Measurements from ENCODE around the gene GMPPB. TPM values are rescaled to one million over a fixed set of nuclear protein-coding genes. Genes with fewer than 3 reads are reported as not detected.
A peak's percentile ranks its signal among the peaks of the same experiment; 100 is the strongest.

The GMPPB gene
- total and polyA plus RNA-seq, 8 donors, result 14.4 to 81.7 (median 34.9) TPM

DNA sequence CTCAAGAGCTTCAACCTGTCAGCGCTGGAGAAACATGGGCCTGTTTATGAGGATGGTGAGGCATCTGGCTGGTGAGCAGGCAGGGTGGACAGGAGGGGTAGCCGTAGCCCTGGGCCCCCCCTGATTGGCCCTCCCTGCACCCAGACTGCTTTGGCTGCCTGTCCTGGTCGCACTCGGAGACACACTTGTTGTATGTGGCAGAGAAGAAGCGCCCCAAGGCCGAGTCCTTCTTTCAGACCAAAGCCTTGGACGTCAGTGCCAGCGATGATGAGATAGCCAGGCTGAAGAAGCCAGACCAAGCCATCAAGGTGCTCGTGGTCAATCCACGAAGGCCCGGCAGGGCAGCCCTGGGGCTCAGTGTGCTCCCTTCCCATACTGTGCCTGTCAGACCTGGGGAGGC, 47.8 kb downstream of the GMPPB start:
- no peak for DNase-seq
- peaks cover 51 to 57% (median 55%) of the 10 kb centered on the region in 4 donors for H3K36me3 ChIP-seq
- H3K4me1 ChIP-seq, result peaks cover 19 to 42% (median 32%) of the 10 kb centered on the region in 4 donors
- WGBS, 5 donors, result 83 to 93% (median 90%) methylated on average over 10 to 11 of the region's 11 CpGs
- intact Hi-C loops (cut with DNase I; ENCODE audit: low total_unique reads), result no loop called here
- no peak overlapping the region for H3K27ac ChIP-seq
- TF ChIP-seq POLR2A (IDR thresholded peaks at IDR 0.05) (no peak), POLR2AphosphoS5 (IDR thresholded peaks at IDR 0.05) (no peak), EP300 (IDR thresholded peaks at IDR 0.05) (no peak)
- TF ChIP-seq, protein P1, sequence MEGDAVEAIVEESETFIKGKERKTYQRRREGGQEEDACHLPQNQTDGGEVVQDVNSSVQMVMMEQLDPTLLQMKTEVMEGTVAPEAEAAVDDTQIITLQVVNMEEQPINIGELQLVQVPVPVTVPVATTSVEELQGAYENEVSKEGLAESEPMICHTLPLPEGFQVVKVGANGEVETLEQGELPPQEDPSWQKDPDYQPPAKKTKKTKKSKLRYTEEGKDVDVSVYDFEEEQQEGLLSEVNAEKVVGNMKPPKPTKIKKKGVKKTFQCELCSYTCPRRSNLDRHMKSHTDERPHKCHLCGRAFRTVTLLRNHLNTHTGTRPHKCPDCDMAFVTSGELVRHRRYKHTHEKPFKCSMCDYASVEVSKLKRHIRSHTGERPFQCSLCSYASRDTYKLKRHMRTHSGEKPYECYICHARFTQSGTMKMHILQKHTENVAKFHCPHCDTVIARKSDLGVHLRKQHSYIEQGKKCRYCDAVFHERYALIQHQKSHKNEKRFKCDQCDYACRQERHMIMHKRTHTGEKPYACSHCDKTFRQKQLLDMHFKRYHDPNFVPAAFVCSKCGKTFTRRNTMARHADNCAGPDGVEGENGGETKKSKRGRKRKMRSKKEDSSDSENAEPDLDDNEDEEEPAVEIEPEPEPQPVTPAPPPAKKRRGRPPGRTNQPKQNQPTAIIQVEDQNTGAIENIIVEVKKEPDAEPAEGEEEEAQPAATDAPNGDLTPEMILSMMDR (IDR thresholded peaks at IDR 0.05), result no peak
- no peaks in the 10 kb centered on the region for H3K27me3 ChIP-seq
- H3K9me3 ChIP-seq, result no peaks in the 10 kb centered on the region
- H3K4me3 ChIP-seq, result no peak overlapping the region

DNA sequence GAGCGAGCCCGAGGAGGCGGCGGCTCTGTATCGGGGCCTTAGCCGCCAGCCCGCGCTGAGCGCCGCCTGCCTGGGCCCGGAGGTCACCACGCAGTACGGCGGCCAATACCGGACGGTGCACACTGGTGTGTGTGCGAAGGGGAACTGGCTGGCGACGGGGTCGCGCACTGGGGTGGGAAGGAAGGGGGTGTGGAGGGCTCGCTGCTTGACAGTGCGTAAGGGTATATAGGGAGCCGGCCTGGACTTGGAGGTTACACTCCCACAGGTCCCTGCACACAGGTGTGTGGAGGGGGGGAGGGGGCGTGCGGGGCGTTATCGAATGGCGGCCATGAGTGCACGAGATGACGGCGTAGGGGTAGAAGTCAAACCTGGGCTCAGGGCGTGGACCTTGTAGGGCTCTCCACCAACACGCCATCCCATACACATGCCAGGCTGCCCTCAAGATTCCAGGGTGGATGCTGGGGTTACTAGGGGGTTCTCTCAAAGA, 49.2 kb downstream of the GMPPB start:
- intact Hi-C loops (cut with DNase I; ENCODE audit: low total_unique reads), result no loop called here
- Histone ChIP-seq H3K9me3 (no peaks in the 10 kb centered on the region), H3K4me3 (peak overlapping the region; percentile 81 to 95 (median 90)), H3K27ac (peak overlapping the region; percentile 87 to 96 (median 93)), H3K27me3 (no peaks in the 10 kb centered on the region), H3K4me1 (peaks cover 19 to 43% (median 32%) of the 10 kb centered on the region in 4 donors), H3K36me3 (peaks cover 38 to 44% (median 41%) of the 10 kb centered on the region in 4 donors)
- 1 to 17% (median 5%) methylated on average over 25 to 34 of the region's 34 CpGs for WGBS, 5 donors
- no peak for DNase-seq
- no peak for TF ChIP-seq POLR2A (IDR thresholded peaks at IDR 0.05)
- TF ChIP-seq, protein P1 (IDR thresholded peaks at IDR 0.05), result no peak
- TF ChIP-seq EP300 (IDR thresholded peaks at IDR 0.05), result no peak

DNA sequence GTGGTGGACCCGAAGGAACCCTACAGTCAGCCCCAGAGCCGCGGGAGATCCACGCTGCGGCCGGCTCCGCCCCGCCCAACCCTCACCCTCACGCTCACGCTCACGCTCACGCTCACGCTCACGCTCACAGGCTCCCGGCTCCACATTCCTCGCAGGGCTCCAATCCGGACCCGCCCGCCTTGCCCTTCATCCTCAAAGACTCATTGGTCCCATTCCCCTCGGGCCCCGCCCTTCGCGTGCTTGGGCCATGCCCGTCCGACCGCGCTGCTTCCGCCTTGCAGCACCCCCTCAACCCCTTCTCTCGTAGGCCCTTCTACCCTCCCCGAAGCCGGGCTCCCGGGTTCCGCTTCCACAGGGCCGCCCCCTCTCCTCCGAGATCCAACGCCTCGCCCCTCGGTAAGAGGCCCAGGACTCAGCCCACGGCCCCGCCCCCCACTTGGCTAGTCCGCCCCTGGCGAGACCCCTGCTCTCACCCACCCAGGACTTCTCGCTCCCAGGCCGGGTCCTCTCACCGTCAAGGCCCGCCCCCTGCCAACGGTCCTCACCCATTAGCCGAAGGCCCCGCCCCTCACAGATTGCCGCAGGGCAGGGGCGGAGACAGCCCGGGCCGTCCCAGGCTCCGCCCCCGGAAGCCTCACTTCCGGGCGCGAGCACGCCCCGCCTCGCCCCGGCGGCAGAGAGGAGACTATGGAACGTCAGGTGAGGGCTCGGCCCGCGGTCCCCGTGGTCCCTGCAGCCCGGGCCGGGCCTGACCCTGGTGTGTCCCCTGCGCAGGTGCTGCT, 49.8 kb downstream of the GMPPB start, which contains the start of gene APEH:
Gene APEH, plus strand, starts transcription at position 637 of the 782 bp plus-strand sequence. Its CDS starts 51 bp downstream, at position 688.
- Histone ChIP-seq H3K36me3 (peaks cover 31 to 37% (median 35%) of the 10 kb centered on the region in 4 donors), H3K4me1 (peaks cover 19 to 49% (median 36%) of the 10 kb centered on the region in 4 donors), H3K27me3 (no peaks in the 10 kb centered on the region), H3K9me3 (no peaks in the 10 kb centered on the region), H3K4me3 (peak within 1 kb of the TSS; percentile 81 to 95 (median 90)), H3K27ac (peak within 1 kb of the TSS; percentile 87 to 96 (median 93))
- peak; percentile 98 for DNase-seq
- intact Hi-C loops (cut with DNase I; ENCODE audit: low total_unique reads), result no loop called here
- TF ChIP-seq EP300 (IDR thresholded peaks at IDR 0.05) (no peak), POLR2AphosphoS5 (IDR thresholded peaks at IDR 0.05) (peak; percentile 42 to 91 (median 89)), POLR2A (IDR thresholded peaks at IDR 0.05) (peak in 1 of 4 donors; percentile 62)
- TF ChIP-seq, protein P1 (IDR thresholded peaks at IDR 0.05), result no peak
- WGBS, 5 donors, result 0 to 1% (median 1%) methylated on average over 35 to 71 of the region's 71 CpGs

DNA sequence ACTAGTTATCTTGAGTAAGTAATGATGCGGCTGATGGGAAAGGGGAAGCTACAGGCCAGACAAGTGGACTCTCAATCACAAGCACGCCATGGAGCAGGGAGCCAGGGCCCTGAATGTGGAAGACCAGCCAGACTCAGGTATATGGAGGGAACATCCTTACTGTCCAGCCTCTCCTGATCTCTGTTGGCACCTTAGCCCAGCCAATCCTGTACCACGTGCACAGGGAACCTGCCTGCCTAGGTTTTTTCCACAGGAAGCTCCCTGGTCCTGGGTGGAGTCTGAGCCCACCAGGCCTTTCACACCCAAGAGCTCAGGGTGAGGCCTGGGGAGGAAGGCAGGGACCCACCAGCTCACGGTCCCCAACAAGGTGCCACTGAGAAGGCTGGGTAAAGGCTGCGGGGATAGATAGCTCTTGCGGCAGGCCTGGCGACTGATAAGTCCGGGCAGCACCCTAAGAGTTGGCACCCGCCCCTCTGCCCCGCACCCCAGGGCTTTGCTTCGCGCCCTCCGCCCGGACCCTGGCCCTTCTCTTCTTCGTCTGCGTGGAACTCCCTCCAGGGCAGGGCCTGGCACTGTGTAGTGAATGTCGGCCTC, 50.5 kb downstream of the GMPPB start:
- no peak for DNase-seq
- WGBS, 5 donors, result 15 to 26% (median 19%) methylated on average over 14 to 17 of the region's 17 CpGs
- TF ChIP-seq EP300 (IDR thresholded peaks at IDR 0.05), result no peak
- TF ChIP-seq POLR2AphosphoS5 (IDR thresholded peaks at IDR 0.05), result no peak
- TF ChIP-seq, protein P1 (IDR thresholded peaks at IDR 0.05), result no peak
- TF ChIP-seq POLR2A (IDR thresholded peaks at IDR 0.05), result no peak
- H3K4me3 ChIP-seq, result peak overlapping the region; percentile 81 to 95 (median 90)
- H3K27ac ChIP-seq, result peak overlapping the region; percentile 87 to 96 (median 93)
- H3K9me3 ChIP-seq, result no peaks in the 10 kb centered on the region
- intact Hi-C loops (cut with DNase I; ENCODE audit: low total_unique reads), result no loop called here
- peaks cover 24 to 31% (median 28%) of the 10 kb centered on the region in 4 donors for H3K36me3 ChIP-seq
- H3K27me3 ChIP-seq, result no peaks in the 10 kb centered on the region
- peaks cover 19 to 55% (median 40%) of the 10 kb centered on the region in 4 donors for H3K4me1 ChIP-seq

All from stomach (tissue), 9 donors.